ENCODE results near the gene EDAR. TPM values are rescaled to one million over a fixed set of nuclear protein-coding genes. Genes with fewer than 3 reads are reported as not detected.

The EDAR gene
- total RNA-seq, 2 donors from 2014 or later = not detected

GRCh38 chr2:108967757-108968156 is 21.3 kb downstream of the EDAR start:
- 86 to 89% methylated on average over 7 of the region's 7 CpGs for WGBS, 2 experiments (ENCODE audit: insufficient coverage in 1 of 2, insufficient read length in 1 of 2)
- H3K4me3 ChIP-seq (ENCODE audit: low read length) = no peak overlapping the region
- H3K9me3 ChIP-seq (ENCODE audit: control insufficient read depth, low read length) = no peaks in the 10 kb centered on the region
- H3K9me3 Mint-ChIP-seq = no peaks in the 10 kb centered on the region
- TF ChIP-seq CTCF (conservative IDR thresholded peaks at IDR 0.05) = no peak
- H3K36me3 ChIP-seq (ENCODE audit: control insufficient read depth, insufficient read depth, low read length) = no peaks in the 10 kb centered on the region
- H3K27ac ChIP-seq (ENCODE audit: low read depth, low read length) = no peak overlapping the region
- no peaks in the 10 kb centered on the region for H3K4me1 ChIP-seq (ENCODE audit: control insufficient read depth, insufficient read depth, low read length)
- no peak overlapping the region for H3K9ac ChIP-seq (ENCODE audit: extremely low read depth, low read length, poor library complexity, severe bottlenecking)
- no peak overlapping the region for H3K4me3 Mint-ChIP-seq
- H3K36me3 Mint-ChIP-seq (ENCODE audit: low read depth) = no peaks in the 10 kb centered on the region
- H3K4me1 Mint-ChIP-seq = peaks cover 28% of the 10 kb centered on the region
- peaks cover 77% of the 10 kb centered on the region for H3K27me3 Mint-ChIP-seq (ENCODE audit: insufficient read depth)
- H3K27ac Mint-ChIP-seq = no peak overlapping the region
- DNase-seq = no peak
- peaks cover 66% of the 10 kb centered on the region for H3K27me3 ChIP-seq (ENCODE audit: control insufficient read depth, insufficient read depth, low read length, poor library complexity, severe bottlenecking)

DNA sequence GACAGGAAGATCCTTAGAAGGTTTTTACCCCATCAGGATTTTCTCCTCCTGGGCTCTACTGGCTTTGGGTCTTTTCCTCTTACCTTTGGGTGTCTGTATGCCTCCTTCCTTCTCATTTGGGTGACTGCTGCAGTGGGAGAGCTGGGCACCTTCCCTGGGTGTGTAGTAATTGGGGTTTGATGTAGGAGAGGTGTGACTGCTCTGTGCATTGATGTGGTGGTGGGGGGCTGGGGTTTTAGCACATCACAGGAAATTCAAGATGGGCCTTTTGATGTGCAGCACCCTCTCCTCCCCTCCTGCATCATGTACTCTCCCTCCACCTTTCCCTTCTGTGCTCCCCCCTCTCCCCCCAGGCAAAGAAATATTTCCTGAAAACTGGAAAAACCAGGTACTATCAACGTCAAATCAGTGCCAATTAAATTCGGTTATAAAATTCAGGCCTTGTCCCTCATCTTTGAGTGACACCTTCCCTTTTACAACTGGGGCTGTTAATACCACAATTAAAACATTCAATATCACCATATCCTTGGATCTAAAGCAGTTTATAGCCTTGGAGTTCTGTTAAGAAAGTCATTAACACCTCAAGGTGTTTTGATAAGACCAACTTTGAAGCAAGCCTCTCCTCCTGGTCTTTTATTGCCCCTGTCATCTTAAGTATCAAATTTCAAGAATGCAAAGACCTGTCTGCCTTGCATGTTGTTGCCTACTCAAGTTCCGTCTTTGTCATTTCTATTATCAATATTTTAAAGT is 23.3 kb downstream of the EDAR start:
- Histone ChIP-seq H3K27ac (ENCODE audit: low read depth, low read length) (no peak overlapping the region), H3K4me3 (ENCODE audit: low read length) (no peak overlapping the region), H3K9me3 (ENCODE audit: control insufficient read depth, low read length) (no peaks in the 10 kb centered on the region), H3K4me1 (ENCODE audit: control insufficient read depth, insufficient read depth, low read length) (no peaks in the 10 kb centered on the region), H3K9ac (ENCODE audit: extremely low read depth, low read length, poor library complexity, severe bottlenecking) (no peak overlapping the region), H3K27me3 (ENCODE audit: control insufficient read depth, insufficient read depth, low read length, poor library complexity, severe bottlenecking) (peaks cover 85% of the 10 kb centered on the region), H3K36me3 (ENCODE audit: control insufficient read depth, insufficient read depth, low read length) (no peaks in the 10 kb centered on the region)
- no peak for TF ChIP-seq CTCF (conservative IDR thresholded peaks at IDR 0.05)
- peaks cover 86% of the 10 kb centered on the region for H3K27me3 Mint-ChIP-seq (ENCODE audit: insufficient read depth)
- H3K36me3 Mint-ChIP-seq (ENCODE audit: low read depth) = no peaks in the 10 kb centered on the region
- no peak for DNase-seq
- WGBS, 2 experiments (ENCODE audit: insufficient coverage in 1 of 2, insufficient read length in 1 of 2) = 54 to 67% methylated on average over 3 of the region's 3 CpGs
- no peak overlapping the region for H3K27ac Mint-ChIP-seq
- H3K4me3 Mint-ChIP-seq = no peak overlapping the region
- H3K4me1 Mint-ChIP-seq = peaks cover 19% of the 10 kb centered on the region
- no peaks in the 10 kb centered on the region for H3K9me3 Mint-ChIP-seq

GRCh38 chr2:108963057-108963456 is 26.0 kb downstream of the EDAR start:
- H3K36me3 ChIP-seq (ENCODE audit: control insufficient read depth, insufficient read depth, low read length) = no peaks in the 10 kb centered on the region
- peaks cover 5% of the 10 kb centered on the region for H3K4me1 ChIP-seq (ENCODE audit: control insufficient read depth, insufficient read depth, low read length)
- WGBS, 2 experiments (ENCODE audit: insufficient coverage in 1 of 2, insufficient read length in 1 of 2) = 95 to 96% methylated on average over 7 to 8 of the region's 8 CpGs
- no peak overlapping the region for H3K4me3 Mint-ChIP-seq
- no peak overlapping the region for H3K4me3 ChIP-seq (ENCODE audit: low read length)
- H3K27ac Mint-ChIP-seq = no peak overlapping the region
- DNase-seq = no peak
- H3K9ac ChIP-seq (ENCODE audit: extremely low read depth, low read length, poor library complexity, severe bottlenecking) = no peak overlapping the region
- no peaks in the 10 kb centered on the region for H3K9me3 Mint-ChIP-seq
- peaks cover 87% of the 10 kb centered on the region for H3K27me3 ChIP-seq (ENCODE audit: control insufficient read depth, insufficient read depth, low read length, poor library complexity, severe bottlenecking)
- no peak overlapping the region for H3K27ac ChIP-seq (ENCODE audit: low read depth, low read length)
- no peaks in the 10 kb centered on the region for H3K9me3 ChIP-seq (ENCODE audit: control insufficient read depth, low read length)
- peaks cover 16% of the 10 kb centered on the region for H3K4me1 Mint-ChIP-seq
- H3K27me3 Mint-ChIP-seq (ENCODE audit: insufficient read depth) = peaks cover 83% of the 10 kb centered on the region
- no peak for TF ChIP-seq CTCF (conservative IDR thresholded peaks at IDR 0.05)
- no peaks in the 10 kb centered on the region for H3K36me3 Mint-ChIP-seq (ENCODE audit: low read depth)
